UCSD-AML1 (cell line): ENCODE measurements around the gene CYP27A1.

Experiments used
- DNase-seq: peaks from one replicate; lab custom pipeline; 2025; ENCODE audit not compliant: unreplicated experiment; lab: John Stamatoyannopoulos, UW

CYP27A1 gene

DNA sequence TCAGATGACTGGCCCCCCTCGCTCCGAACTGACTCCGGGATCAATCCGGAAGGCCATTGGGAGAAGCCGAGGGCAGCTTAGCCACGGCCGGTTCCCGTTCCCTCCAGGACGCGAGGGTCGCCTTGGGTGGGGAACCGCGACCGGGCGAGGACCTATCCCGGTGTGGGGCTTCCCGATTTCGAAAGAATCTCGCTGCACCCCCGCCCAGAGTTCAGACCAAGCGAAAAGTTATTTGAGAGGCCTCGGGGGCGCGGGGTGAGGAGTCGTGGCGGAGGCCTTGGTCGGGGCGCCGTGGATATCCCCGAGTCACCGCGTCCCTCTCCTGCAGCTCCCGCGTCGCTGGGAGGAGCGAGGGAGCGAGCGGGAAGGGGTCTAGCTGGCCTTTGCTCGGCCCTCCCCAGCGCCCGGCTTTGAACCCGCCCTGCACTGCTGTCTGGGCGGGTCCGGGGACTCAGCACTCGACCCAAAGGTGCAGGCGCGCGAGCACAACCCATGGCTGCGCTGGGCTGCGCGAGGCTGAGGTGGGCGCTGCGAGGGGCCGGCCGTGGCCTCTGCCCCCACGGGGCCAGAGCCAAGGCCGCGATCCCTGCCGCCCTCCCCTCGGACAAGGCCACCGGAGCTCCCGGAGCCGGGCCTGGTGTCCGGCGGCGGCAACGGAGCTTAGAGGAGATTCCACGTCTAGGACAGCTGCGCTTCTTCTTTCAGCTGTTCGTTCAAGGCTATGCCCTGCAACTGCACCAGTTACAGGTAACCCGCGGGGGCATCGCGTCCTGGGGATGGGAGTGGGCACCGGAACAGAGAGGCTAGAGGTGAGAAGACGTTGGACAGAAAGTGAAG, at the start of gene CYP27A1:
Gene CYP27A1 (plus strand): TSS at position 457 of the 837 bp plus-strand sequence. CDS start 36 bp downstream, at position 493.
- DNase-seq: no peak

DNA sequence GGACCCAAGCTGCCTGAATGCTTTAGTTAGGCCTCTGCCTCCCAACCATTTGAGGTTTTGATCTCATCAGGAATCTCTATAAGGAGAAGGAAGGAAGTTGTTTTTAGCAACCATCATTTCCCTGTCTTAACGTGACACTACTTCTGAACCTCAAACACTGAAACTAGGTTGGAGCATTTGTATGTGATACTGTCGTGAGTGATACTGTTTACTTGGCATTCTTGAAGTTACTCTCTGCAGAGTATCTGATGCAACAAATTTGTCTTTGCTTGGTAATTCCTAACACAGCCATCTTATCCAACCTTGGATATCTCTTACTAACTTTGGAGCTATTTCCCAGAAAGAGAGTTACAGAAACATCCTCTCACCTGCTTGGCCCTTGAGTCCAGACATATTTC, 49.2 kb upstream of the CYP27A1 start:
- no peak for DNase-seq

DNA sequence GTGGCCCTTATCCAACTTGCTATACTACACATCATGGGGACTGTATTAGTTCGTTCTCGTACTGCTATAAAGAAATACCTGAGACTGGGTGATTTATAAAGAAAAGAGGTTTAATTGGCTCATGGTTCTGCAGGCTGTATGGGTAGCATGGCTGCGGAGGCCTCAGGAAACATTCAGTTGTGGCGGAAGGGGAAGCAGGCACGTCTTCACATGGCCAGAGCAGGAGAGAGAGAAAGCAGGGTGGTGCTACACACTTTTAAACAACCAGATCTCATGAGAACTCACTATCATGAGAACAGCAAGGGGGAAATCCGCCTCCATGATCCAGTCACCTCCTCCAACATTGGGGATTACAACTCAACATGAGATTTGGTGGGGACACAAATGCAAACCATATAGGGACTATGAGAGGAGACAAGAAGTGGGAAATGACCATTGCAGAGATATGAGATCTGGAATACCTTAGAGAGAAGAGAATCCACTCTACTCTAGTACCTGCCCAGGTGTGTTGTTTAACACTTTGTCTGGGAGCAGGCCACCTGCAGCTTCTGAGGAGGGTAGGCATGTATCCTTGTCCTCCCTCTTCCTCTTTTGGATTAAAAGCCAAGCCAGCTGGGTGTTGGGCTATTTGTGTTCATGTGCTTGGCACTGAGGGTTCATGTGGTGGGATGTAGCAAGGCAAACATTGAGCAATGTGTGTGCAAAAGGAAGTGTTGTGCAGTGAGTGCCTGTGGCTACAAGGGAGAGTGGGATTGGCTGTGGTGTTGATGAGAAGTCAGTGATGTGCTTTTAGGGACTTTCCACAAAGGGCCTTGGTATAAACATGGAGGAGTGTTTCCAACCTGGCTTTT, 48.6 kb upstream of the CYP27A1 start:
- DNase-seq: peak; percentile 21

GRCh38 chr2:218734190-218734975, 47.6 kb upstream of the CYP27A1 start:
- no peak for DNase-seq

- DNase-seq: no peak
These were observed 45.4 kb upstream of the CYP27A1 start for GRCh38 chr2:218736531-218736930.

- DNase-seq: no peak
These were observed 38.9 kb upstream of the CYP27A1 start for GRCh38 chr2:218743068-218743467.

DNA sequence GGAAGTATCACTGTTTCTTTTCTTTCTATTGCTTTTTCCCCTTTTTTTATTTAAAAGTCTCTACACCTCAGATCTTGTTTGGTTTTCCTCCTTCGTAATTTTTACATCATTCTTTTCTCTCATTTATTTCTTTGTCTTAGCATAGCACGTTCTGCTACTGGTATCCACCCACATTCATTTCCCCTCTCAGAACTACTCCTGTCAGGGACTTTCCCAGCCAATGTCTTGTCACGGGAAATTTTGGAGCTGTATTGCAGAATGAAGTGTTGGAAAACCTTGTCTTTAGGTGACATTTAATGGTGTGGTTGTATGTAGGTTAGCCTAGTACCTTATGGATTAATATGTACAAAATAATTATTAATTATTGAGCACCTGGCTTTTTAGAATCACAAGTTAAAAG, 37.3 kb upstream of the CYP27A1 start:
- DNase-seq: no peak

- no peak for DNase-seq
These were observed 36.8 kb upstream of the CYP27A1 start for GRCh38 chr2:218745160-218745558.

GRCh38 chr2:218745559-218746469, 36.1 kb upstream of the CYP27A1 start:
- no peak for DNase-seq

GRCh38 chr2:218746470-218746795, 35.5 kb upstream of the CYP27A1 start:
- no peak for DNase-seq

GRCh38 chr2:218746960-218747359, 35.0 kb upstream of the CYP27A1 start:
- no peak for DNase-seq

DNA sequence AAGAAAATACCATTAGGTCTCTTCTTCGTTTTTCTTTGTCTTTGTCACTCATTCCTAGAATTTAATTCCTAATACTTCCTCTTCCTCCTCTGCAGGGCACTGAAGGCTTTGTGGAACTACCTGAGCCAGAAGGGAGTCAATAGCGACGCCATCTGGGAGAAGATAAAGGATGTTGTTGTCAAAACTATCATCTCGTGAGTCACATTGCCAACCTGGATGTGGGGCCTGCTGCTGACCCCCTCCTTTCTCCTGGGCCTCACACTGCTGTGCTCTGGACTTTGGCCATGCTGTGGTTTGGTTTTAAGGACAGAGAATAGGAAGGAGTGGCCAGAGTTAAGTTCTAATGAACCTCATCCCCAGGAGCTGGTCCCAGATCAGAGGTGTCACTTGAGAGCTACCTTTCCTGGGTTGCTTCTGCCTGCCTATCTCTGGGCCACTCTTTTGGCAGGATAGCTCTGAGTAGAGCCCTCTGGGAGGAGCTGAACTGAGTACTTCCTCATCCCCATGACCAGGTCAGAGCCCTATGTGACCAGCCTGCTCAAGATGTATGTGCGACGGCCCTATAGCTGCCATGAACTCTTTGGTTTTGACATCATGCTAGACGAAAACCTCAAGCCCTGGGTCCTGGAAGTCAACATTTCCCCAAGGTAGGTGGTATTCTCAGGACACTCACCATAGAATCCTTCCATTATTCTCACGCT, 33.1 kb upstream of the CYP27A1 start:
- no peak for DNase-seq

- DNase-seq: no peak
These were observed 27.7 kb upstream of the CYP27A1 start for GRCh38 chr2:218754201-218754600.

DNA sequence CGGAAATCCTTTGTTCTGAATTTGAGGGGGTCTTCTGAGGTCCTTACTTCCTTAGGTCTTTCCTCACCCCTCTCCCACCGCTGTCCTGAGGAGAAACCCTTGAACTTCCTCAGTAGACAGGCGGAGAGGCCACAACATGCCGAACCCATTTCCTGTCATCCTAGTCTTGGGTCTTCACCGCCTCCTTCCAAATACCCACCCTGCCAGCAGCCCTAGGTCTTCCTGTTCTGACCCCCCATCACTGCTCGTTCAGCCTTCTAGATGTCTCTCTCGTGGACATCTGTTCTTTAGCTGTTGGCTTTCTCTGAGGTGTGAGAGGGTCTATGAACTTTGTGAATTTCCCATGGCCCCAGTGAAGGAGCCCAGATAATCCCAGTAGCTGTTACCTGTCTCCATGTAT, 27.2 kb upstream of the CYP27A1 start:
- no peak for DNase-seq

DNA sequence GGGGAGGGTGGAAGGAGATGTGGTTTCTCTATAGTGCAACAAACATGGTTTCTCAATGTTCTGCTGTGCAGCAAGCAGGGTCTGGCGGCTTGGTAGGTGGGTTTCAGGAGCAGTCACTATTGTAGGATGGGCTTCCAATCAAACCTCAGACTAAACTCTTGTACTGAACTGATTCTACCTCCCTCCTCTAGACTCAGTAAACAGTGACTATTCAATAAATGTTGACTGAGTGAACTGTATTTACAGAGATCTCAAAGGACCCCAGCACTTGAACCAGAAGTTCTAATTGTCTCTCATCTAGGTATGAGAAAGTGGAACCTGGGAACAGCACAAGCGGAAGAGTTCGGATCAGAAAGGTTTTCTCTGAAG, 26.8 kb upstream of the CYP27A1 start:
- no peak for DNase-seq

- no peak for DNase-seq
These were observed 26.2 kb upstream of the CYP27A1 start for GRCh38 chr2:218755567-218756404.

GRCh38 chr2:218756599-218757377, 25.2 kb upstream of the CYP27A1 start:
- no peak for DNase-seq

DNA sequence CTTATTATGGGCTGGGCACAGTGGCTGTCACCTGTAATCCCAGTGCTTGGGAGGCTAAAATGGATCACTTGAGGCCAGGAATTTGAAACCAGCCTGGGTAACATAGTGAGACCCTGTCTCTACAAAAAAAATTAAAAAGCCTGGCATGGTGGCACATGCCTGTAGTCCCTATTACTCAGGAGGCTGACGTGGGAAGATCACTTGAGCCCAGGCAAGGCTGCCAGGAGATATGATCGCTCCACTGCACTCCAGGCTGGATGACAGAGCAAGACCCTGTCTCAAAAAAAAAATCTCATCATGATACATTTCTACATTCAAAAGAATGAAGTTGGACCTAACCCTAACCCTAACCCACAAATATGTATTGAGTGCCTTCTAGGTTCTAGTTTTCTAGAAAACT, 20.2 kb upstream of the CYP27A1 start:
- no peak for DNase-seq
